B cell (primary cell): Measurements from ENCODE around the gene C1orf105. TPM values are rescaled to one million over a fixed set of nuclear protein-coding genes. Genes with fewer than 3 reads are reported as not detected.

Experiments used
- ATAC-seq: fragments of 200-7000 bp; cut with Tn5 transposase; one replicate; pipeline ENCODE4 v1.10.0; 2021; ENCODE audit warnings: low read depth, mild to moderate bottlenecking, moderate number of reproducible peaks, moderate library complexity
- CTCF ChIA-PET: fragments of 350-600 bp; sonication (Branson Sonifier 250); formaldehyde crosslinking; loops from one replicate; lab custom pipeline; 2021; ENCODE audit warnings: antibody characterized with exemption, inconsistent platforms; lab: Charles Lee
- POLR2A ChIA-PET: fragments of 350-600 bp; sonication (Branson Sonifier 250); formaldehyde crosslinking; loops from one replicate; lab custom pipeline; 2021; ENCODE audit warnings: antibody characterized with exemption; lab: Charles Lee
- DNase-seq: peaks from one replicate; pipeline ENCODE4 v3.0.0; 2013
- H2AFZ ChIP-seq: 2 replicates; pipeline ENCODE4 v1.6.1; 2012; ENCODE audit warnings: mild to moderate bottlenecking, low read depth, low read length; ENCODE audit not compliant: insufficient read depth, poor library complexity, severe bottlenecking
- H3K27ac ChIP-seq, 2 donors: 1 replicate in 1 of 2; 2 replicates in 1 of 2; pipeline ENCODE4 v1.5.1; 2012 to 2013; ENCODE audit warnings: low read length in 2 of 2, mild to moderate bottlenecking in 2 of 2, moderate library complexity in 1 of 2
- H3K27me3 ChIP-seq, 4 experiments: fragments of 200-600 bp in 1 of 4; sonication (generic) in 1 of 4; replicated peaks in 1 of 4; 1 replicate in 2 of 4; 2 replicates in 2 of 4; pipeline versions ENCODE4 v1.6.1 to v1.7.0; 2013 to 2016; ENCODE audit warnings: low read length in 3 of 4, mild to moderate bottlenecking in 2 of 4, mixed read lengths in 1 of 4, moderate library complexity in 1 of 4; ENCODE audit not compliant: insufficient read depth in 4 of 4, control insufficient read depth in 3 of 4; ENCODE audit errors: control extremely low read depth in 1 of 4
- H3K36me3 ChIP-seq, 2 experiments: replicated peaks in 1 of 2; 1 replicate in 1 of 2; 2 replicates in 1 of 2; pipeline versions ENCODE4 v1.6.1 to v1.7.1; 2013; ENCODE audit warnings: low read length in 1 of 2; ENCODE audit not compliant: insufficient read depth in 2 of 2, control insufficient read depth in 1 of 2; ENCODE audit errors: control extremely low read depth in 1 of 2, extremely low read depth in 1 of 2
- H3K4me1 ChIP-seq, 2 donors: fragments of 200-600 bp in 1 of 2; sonication (generic) in 1 of 2; 1 replicate in 1 of 2; 2 replicates in 1 of 2; pipeline versions ENCODE4 v1.5.1 to v1.6.1; 2013 to 2017; ENCODE audit warnings: low read length in 2 of 2; ENCODE audit not compliant: control insufficient read depth in 2 of 2, insufficient read depth in 2 of 2
- H3K4me2 ChIP-seq: replicated peaks from 2 replicates; pipeline ENCODE3; 2012; ENCODE audit warnings: mild to moderate bottlenecking, low read depth, low read length; ENCODE audit not compliant: poor library complexity, severe bottlenecking
- H3K4me3 ChIP-seq, 5 experiments: fragments of 200-600 bp in 1 of 5; sonication (generic) in 1 of 5; 1 replicate in 3 of 5; 2 replicates in 2 of 5; pipeline versions ENCODE4 v1.5.1 to v1.7.0; 2011 to 2016; ENCODE audit warnings: low read length in 4 of 5, mild to moderate bottlenecking in 4 of 5, low read depth in 2 of 5, control low read depth in 1 of 5, moderate library complexity in 1 of 5; ENCODE audit not compliant: insufficient read depth in 1 of 5; ENCODE audit errors: control extremely low read depth in 1 of 5, extremely low read depth in 1 of 5
- H3K79me2 ChIP-seq: fragments of 200-600 bp; sonication (generic); one replicate; pipeline ENCODE4 v1.6.0; 2016; ENCODE audit warnings: low read length; ENCODE audit not compliant: control insufficient read depth, insufficient read depth
- H3K9ac ChIP-seq: fragments of 200-600 bp; sonication (generic); 2 replicates; pipeline ENCODE4 v1.6.1; 2017; ENCODE audit warnings: mild to moderate bottlenecking, low read length, moderate library complexity
- H3K9me3 ChIP-seq, 3 donors: one replicate each; pipeline versions ENCODE4 v1.6.1 to v1.7.1; 2013; ENCODE audit warnings: low read length in 2 of 3; ENCODE audit not compliant: control insufficient read depth in 2 of 3, insufficient read depth in 1 of 3; ENCODE audit errors: control extremely low read depth in 1 of 3
- H4K20me1 ChIP-seq: 2 replicates; pipeline ENCODE4 v1.6.0; 2012; ENCODE audit warnings: mild to moderate bottlenecking, low read length; ENCODE audit not compliant: insufficient read depth, control insufficient read depth, poor library complexity, severe bottlenecking
- H3K27ac Mint-ChIP-seq: one replicate; pipeline ENCODE4 v1.8.0; 2021; ENCODE audit warnings: mixed read lengths
- H3K27me3 Mint-ChIP-seq: one replicate; pipeline ENCODE4 v1.8.0; 2021; ENCODE audit warnings: mixed read lengths
- H3K4me1 Mint-ChIP-seq: one replicate; pipeline ENCODE4 v1.8.0; 2021; ENCODE audit warnings: mixed read lengths
- H3K4me3 Mint-ChIP-seq: one replicate; pipeline ENCODE4 v1.8.0; 2021; ENCODE audit warnings: mixed read lengths
- H3K9me3 Mint-ChIP-seq: one replicate; pipeline ENCODE4 v1.8.0; 2022; ENCODE audit warnings: mixed read lengths; ENCODE audit not compliant: insufficient read depth
- EZH2 ChIP-seq: IDR thresholded peaks from 2 replicates; pipeline ENCODE4 v1.6.1; 2012; ENCODE audit warnings: borderline replicate concordance, low read depth, mild to moderate bottlenecking, moderate library complexity, low read length; ENCODE audit not compliant: insufficient read depth, poor library complexity, severe bottlenecking
- WGBS: methylation state at CpG from one replicate; pipeline ENCODE4 v1.1.5; 2013; ENCODE audit warnings: missing lambda C conversion rate; ENCODE audit not compliant: insufficient coverage; 5-methylcytosine and 5-hydroxymethylcytosine counted together
- intact Hi-C: fragments of 100-400 bp; cut with micrococcal nuclease; formaldehyde crosslinking; loops from one replicate; pipeline ENCODE4 v1.10.0; 2022
- polyA plus RNA-seq: library from polyadenylated mRNA; depleted of rRNA; stranded (reverse); fragments of >200 nt; gene quantifications from 2 replicates; pipeline ENCODE4 v1.2.3, GENCODE V29; 2012
- total RNA-seq, 2 donors: library from RNA; stranded (reverse); fragments of 120-200 nt in 1 of 2; gene quantifications; 1 replicate in 1 of 2; 2 replicates in 1 of 2; pipeline versions ENCODE4 v1.2.3 to v1.2.4, GENCODE V29; 2013 to 2022
- TF ChIP-seq, protein P1 (sequence below): fragments of 200-600 bp; IDR thresholded peaks from one replicate; pipeline ENCODE4 v1.8.0; 2022; ENCODE audit warnings: antibody characterized with exemption, mild to moderate bottlenecking

The C1orf105 gene
- total and polyA plus RNA-seq, 2 donors (not counting 1 experiment from before 2014, with no cell fraction given), result not detected

DNA sequence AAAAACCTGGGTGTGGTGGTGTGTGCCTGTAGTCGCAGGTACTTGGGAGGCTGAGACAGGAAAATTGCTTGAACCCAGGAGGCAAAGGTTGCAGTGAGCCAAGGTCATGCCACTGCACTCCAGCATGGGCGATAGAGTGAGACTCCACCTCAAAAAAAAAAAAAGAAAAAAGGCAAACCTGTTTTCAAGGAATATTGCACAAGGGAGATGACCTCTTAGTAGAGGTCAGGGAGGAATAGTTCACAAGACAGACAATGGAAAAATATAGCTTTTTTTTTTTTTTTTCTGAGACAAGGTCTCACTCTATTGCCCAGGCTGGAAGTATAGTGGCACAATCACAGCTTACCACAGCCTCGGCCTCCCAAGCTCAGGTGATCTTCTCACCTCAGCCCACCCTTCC lies 90.0 kb downstream of the C1orf105 start:
- Histone ChIP-seq H3K9me3 (no peaks in the 10 kb centered on the region), H3K4me3 (no peak overlapping the region), H3K27me3 (peaks cover 0 to 2% (median 0%) of the 10 kb centered on the region in 4 experiments), H3K9ac (no peak overlapping the region), H3K4me1 (no peaks in the 10 kb centered on the region), H2AFZ (no peak overlapping the region), H3K79me2 (no peaks in the 10 kb centered on the region), H3K27ac (no peak overlapping the region), H3K36me3 (no peaks in the 10 kb centered on the region), H3K4me2 (no peak overlapping the region), H4K20me1 (no peaks in the 10 kb centered on the region)
- no peak for DNase-seq
- Mint-ChIP-seq H3K27ac (no peak overlapping the region), H3K4me1 (no peaks in the 10 kb centered on the region), H3K9me3 (no peaks in the 10 kb centered on the region), H3K27me3 (peaks cover 3% of the 10 kb centered on the region), H3K4me3 (no peak overlapping the region)
- WGBS, result 63% methylated on average over 1 of the region's 3 CpGs
- POLR2A ChIA-PET, result no interaction called here
- no peak for ATAC-seq
- CTCF ChIA-PET, result interaction anchor here (0.6 kb wide), 1 partner anchor 38 kb away, joined by 3 read pairs; no protein-coding TSS in a partner anchor
- TF ChIP-seq EZH2, result no peak
- intact Hi-C loops, result no loop called here

DNA sequence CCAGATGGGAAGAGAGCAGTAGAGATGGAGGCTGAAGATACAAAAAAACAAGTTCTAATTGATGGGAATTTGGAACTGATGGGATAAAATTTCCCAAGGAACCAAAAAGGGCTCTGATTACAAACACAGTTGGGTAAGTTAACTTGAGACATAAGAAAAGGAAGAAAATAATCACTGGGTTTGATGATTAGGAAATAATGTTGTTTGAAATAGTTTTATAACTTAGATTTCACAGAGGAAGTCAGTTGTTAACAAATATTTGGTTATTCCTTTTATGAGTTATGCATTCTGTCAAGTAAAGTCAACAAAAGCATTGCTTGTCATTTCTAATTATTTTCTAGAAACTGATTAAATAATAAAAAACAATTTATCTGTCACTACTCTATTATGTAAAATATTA lies 92.1 kb downstream of the C1orf105 start:
- Histone ChIP-seq H3K36me3 (no peaks in the 10 kb centered on the region), H3K27me3 (peaks cover 0 to 2% (median 0%) of the 10 kb centered on the region in 4 experiments), H3K4me2 (no peak overlapping the region), H3K9me3 (no peaks in the 10 kb centered on the region), H3K79me2 (no peaks in the 10 kb centered on the region), H3K9ac (no peak overlapping the region), H2AFZ (no peak overlapping the region), H3K4me3 (no peak overlapping the region), H3K27ac (no peak overlapping the region), H4K20me1 (no peaks in the 10 kb centered on the region), H3K4me1 (no peaks in the 10 kb centered on the region)
- ATAC-seq, result no peak
- no peaks in the 10 kb centered on the region for H3K9me3 Mint-ChIP-seq
- ChIA-PET CTCF (interaction anchor here (0.7 to 1.0 kb wide), 2 partner anchors 25 to 529 kb away, joined by 3 read pairs; no protein-coding TSS in a partner anchor), POLR2A (no interaction called here)
- H3K4me1 Mint-ChIP-seq, result no peaks in the 10 kb centered on the region
- peaks cover 3% of the 10 kb centered on the region for H3K27me3 Mint-ChIP-seq
- intact Hi-C loops, result no loop called here
- no peak for DNase-seq
- no peak overlapping the region for H3K4me3 Mint-ChIP-seq
- TF ChIP-seq EZH2, result no peak
- TF ChIP-seq, protein P1, sequence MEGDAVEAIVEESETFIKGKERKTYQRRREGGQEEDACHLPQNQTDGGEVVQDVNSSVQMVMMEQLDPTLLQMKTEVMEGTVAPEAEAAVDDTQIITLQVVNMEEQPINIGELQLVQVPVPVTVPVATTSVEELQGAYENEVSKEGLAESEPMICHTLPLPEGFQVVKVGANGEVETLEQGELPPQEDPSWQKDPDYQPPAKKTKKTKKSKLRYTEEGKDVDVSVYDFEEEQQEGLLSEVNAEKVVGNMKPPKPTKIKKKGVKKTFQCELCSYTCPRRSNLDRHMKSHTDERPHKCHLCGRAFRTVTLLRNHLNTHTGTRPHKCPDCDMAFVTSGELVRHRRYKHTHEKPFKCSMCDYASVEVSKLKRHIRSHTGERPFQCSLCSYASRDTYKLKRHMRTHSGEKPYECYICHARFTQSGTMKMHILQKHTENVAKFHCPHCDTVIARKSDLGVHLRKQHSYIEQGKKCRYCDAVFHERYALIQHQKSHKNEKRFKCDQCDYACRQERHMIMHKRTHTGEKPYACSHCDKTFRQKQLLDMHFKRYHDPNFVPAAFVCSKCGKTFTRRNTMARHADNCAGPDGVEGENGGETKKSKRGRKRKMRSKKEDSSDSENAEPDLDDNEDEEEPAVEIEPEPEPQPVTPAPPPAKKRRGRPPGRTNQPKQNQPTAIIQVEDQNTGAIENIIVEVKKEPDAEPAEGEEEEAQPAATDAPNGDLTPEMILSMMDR, result no peak
- H3K27ac Mint-ChIP-seq, result no peak overlapping the region
